ENCODE data around the gene REM2.

DNA sequence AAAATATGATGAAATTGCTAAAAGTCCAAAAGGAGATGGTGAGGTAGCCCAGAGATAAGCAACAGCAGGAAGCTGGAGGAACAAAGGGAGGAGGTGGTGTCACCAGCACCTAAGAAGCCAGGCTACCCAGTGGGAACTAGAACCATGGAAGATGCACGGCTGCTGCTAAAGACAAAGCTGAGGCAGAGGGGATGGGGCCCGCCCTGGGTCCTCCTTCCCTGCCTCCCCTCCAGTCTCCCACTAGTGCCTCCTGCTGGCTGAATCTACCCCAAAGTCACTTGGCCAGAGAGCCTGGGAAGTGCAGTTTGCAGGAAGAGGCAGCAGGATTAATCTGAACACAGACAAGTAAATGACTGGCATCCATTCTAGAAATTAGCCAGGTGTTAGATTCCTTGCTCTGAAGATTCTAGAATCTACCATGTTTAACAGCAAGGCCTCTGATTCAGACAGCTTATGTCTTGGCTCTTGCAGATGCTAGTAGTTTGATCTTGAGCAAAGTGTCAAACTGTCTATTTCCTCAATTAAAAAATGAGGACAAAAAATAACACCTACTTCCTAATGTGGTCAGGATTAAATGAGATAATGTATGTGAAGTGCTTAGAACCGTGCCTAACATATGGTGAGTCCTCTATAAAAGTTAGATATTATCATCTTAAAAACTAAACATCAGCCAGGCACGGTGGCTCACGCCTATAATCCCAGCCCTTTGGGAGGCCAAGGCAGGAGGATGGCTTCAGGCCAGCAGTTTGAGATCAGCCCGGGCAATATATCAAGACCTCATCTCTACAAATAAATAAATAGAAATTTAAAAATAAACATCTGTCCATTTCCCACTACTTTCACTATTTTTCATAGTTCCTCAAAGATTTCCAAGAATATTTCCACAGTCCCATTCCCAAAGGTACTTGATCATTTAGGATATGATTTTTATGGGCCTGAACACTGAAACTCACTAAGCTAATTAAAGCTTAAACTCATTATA, 17.3 kb upstream of the REM2 start:
- TF ChIP-seq POLR2A (IDR thresholded peaks at IDR 0.05; ENCODE audit: low read depth) = no peak
- TF ChIP-seq, protein P1, sequence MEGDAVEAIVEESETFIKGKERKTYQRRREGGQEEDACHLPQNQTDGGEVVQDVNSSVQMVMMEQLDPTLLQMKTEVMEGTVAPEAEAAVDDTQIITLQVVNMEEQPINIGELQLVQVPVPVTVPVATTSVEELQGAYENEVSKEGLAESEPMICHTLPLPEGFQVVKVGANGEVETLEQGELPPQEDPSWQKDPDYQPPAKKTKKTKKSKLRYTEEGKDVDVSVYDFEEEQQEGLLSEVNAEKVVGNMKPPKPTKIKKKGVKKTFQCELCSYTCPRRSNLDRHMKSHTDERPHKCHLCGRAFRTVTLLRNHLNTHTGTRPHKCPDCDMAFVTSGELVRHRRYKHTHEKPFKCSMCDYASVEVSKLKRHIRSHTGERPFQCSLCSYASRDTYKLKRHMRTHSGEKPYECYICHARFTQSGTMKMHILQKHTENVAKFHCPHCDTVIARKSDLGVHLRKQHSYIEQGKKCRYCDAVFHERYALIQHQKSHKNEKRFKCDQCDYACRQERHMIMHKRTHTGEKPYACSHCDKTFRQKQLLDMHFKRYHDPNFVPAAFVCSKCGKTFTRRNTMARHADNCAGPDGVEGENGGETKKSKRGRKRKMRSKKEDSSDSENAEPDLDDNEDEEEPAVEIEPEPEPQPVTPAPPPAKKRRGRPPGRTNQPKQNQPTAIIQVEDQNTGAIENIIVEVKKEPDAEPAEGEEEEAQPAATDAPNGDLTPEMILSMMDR (IDR thresholded peaks at IDR 0.05) = no peak
- no peak for TF ChIP-seq POLR2AphosphoS5 (IDR thresholded peaks at IDR 0.05)
- no peak for TF ChIP-seq EP300 (IDR thresholded peaks at IDR 0.05)

All from esophagus muscularis mucosa (tissue), 4 donors.